Skeletal muscle satellite cell (primary cell): ENCODE data around the gene CDKL1.
"Not testable (repeated sequence)": the region's sequence is repeated elsewhere in the genome, so short reads cannot be mapped to it uniquely, and the experiment has no call there.

Experiments
- H3K27me3 ChIP-seq: 2 replicates; pipeline ENCODE4 v1.7.0; 2013; ENCODE audit warnings: low read length; ENCODE audit not compliant: control insufficient read depth, insufficient read depth
- H3K36me3 ChIP-seq: 2 replicates; pipeline ENCODE4 v1.7.0; 2013; ENCODE audit warnings: mild to moderate bottlenecking, control low read depth, low read length; ENCODE audit not compliant: insufficient read depth
- H3K4me1 ChIP-seq: 2 replicates; pipeline ENCODE4 v1.7.0; 2013; ENCODE audit warnings: low read length; ENCODE audit not compliant: control insufficient read depth, insufficient read depth
- H3K4me2 ChIP-seq: 2 replicates; pipeline ENCODE4 v1.7.0; 2013; ENCODE audit warnings: mild to moderate bottlenecking, low read length
- H3K4me3 ChIP-seq: 2 replicates; pipeline ENCODE4 v1.7.0; 2013; ENCODE audit warnings: low read length
- H3K9ac ChIP-seq: 2 replicates; pipeline ENCODE4 v1.7.0; 2013; ENCODE audit warnings: mild to moderate bottlenecking, low read depth, low read length, moderate library complexity
- H3K9me3 ChIP-seq: replicated peaks from 2 replicates; pipeline ENCODE4 v1.7.0; 2013; ENCODE audit warnings: mild to moderate bottlenecking, control low read depth, low read length

Gene CDKL1

GRCh38 chr14:50319721-50320120, 77.0 kb downstream of the CDKL1 start:
- H3K36me3 ChIP-seq = no peaks in the 10 kb centered on the region
- H3K4me1 ChIP-seq = peaks cover 20% of the 10 kb centered on the region
- H3K4me2 ChIP-seq = no peak overlapping the region
- H3K27me3 ChIP-seq = no peaks in the 10 kb centered on the region
- no peak overlapping the region for H3K4me3 ChIP-seq
- H3K9me3 ChIP-seq = no peaks in the 10 kb centered on the region
- H3K9ac ChIP-seq = no peak overlapping the region

GRCh38 chr14:50319293-50319692, 77.4 kb downstream of the CDKL1 start:
- no peaks in the 10 kb centered on the region for H3K9me3 ChIP-seq
- no peaks in the 10 kb centered on the region for H3K27me3 ChIP-seq
- no peak overlapping the region for H3K9ac ChIP-seq
- no peaks in the 10 kb centered on the region for H3K36me3 ChIP-seq
- no peak overlapping the region for H3K4me2 ChIP-seq
- H3K4me1 ChIP-seq = peaks cover 20% of the 10 kb centered on the region
- H3K4me3 ChIP-seq = no peak overlapping the region

GRCh38 chr14:50318031-50318626, 78.6 kb downstream of the CDKL1 start:
- Histone ChIP-seq H3K27me3 (no peaks in the 10 kb centered on the region), H3K36me3 (no peaks in the 10 kb centered on the region), H3K4me1 (peaks cover 23% of the 10 kb centered on the region), H3K9me3 (no peaks in the 10 kb centered on the region), H3K9ac (no peak overlapping the region), H3K4me3 (no peak overlapping the region), H3K4me2 (no peak overlapping the region)

- H3K9me3 ChIP-seq, H3K27me3 ChIP-seq, H3K36me3 ChIP-seq, H3K9ac ChIP-seq, H3K4me2 ChIP-seq, H3K4me3 ChIP-seq: not testable (repeated sequence)
- peaks cover 13% of the 10 kb centered on the region for H3K4me1 ChIP-seq
Measured at GRCh38 chr14:50314098-50314497, 82.6 kb downstream of the CDKL1 start.

- H3K27me3 ChIP-seq = no peaks in the 10 kb centered on the region
- peaks cover 12% of the 10 kb centered on the region for H3K4me1 ChIP-seq
- no peaks in the 10 kb centered on the region for H3K36me3 ChIP-seq
- no peaks in the 10 kb centered on the region for H3K9me3 ChIP-seq
- peak overlapping the region; percentile 87 for H3K9ac ChIP-seq
- peak overlapping the region; percentile 91 for H3K4me3 ChIP-seq
- peak overlapping the region; percentile 90 for H3K4me2 ChIP-seq
Measured at GRCh38 chr14:50312734-50313054, 84.0 kb downstream of the CDKL1 start.

GRCh38 chr14:50311972-50312733, 84.5 kb downstream of the CDKL1 start, which contains the start of the genes DMAC2L and L2HGDH:
DMAC2L (plus strand) TSS chr14:50312324; CDS start chr14:50321488, 9,164 bp downstream.
L2HGDH (minus strand) TSS chr14:50312229; CDS start chr14:50312150, 79 bp downstream.
- Histone ChIP-seq H3K27me3 (no peaks in the 10 kb centered on the region), H3K4me2 (peak within 1 kb of the TSS; percentile 90), H3K4me1 (peaks cover 12% of the 10 kb centered on the region), H3K36me3 (no peaks in the 10 kb centered on the region), H3K9ac (peak within 1 kb of the TSS; percentile 87), H3K4me3 (peak within 1 kb of the TSS; percentile 91), H3K9me3 (no peaks in the 10 kb centered on the region)

DNA sequence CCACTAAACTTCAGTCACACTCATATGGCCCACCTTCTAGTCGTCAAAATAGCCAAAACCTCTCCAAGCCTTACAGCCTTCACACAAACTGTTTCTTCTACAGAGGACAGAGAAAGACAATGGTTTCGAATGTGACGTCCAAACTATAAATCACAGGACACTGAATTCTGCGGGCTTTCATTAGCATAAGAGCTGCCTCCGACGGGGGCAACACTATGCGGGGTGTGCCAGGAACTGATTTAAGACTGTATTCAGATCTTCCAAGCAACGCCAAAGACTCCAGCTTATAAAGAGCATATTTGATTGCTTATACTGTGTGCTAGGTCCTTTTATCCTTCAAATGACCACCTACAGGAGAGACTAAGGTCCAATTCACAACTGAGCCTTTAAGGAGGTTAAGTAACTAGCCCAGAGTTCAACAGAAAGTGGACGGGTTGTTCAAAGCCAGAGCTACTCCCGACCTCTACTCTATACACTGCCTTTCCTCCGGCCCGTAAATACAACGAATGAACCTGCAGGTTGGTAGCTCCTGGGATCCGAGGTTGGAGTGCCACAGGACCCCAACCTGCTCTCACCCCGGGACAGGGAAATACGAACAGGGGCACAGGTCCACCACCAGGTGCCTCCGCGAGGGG, 85.2 kb downstream of the CDKL1 start:
- Histone ChIP-seq H3K4me3 (peak overlapping the region; percentile 91), H3K27me3 (no peaks in the 10 kb centered on the region), H3K4me1 (peaks cover 12% of the 10 kb centered on the region), H3K36me3 (no peaks in the 10 kb centered on the region), H3K9me3 (no peaks in the 10 kb centered on the region), H3K9ac (peak overlapping the region; percentile 87), H3K4me2 (peak overlapping the region; percentile 90)

DNA sequence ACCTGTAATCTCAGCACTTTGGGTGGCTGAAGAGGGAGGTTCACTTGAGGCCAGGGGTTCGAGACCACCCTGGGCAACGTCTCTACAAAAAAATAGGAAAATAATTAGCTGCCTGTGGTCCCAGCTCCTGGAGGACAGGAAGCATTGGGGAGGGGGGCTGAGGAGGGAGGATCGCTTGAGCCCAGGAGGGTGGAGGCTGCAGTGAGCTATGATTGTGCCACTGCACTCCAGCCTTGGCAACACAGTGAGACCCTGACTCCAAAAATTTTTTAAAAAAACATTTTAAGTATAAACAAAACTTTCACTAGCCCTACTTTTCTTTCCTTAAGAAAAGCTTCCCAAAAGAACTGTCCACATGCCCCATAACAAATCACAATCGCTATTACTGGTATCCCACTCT, 86.2 kb downstream of the CDKL1 start:
- no peak overlapping the region for H3K4me2 ChIP-seq
- H3K9me3 ChIP-seq = no peaks in the 10 kb centered on the region
- no peak overlapping the region for H3K9ac ChIP-seq
- H3K4me3 ChIP-seq = no peak overlapping the region
- H3K4me1 ChIP-seq = peaks cover 12% of the 10 kb centered on the region
- H3K36me3 ChIP-seq = no peaks in the 10 kb centered on the region
- H3K27me3 ChIP-seq = no peaks in the 10 kb centered on the region

DNA sequence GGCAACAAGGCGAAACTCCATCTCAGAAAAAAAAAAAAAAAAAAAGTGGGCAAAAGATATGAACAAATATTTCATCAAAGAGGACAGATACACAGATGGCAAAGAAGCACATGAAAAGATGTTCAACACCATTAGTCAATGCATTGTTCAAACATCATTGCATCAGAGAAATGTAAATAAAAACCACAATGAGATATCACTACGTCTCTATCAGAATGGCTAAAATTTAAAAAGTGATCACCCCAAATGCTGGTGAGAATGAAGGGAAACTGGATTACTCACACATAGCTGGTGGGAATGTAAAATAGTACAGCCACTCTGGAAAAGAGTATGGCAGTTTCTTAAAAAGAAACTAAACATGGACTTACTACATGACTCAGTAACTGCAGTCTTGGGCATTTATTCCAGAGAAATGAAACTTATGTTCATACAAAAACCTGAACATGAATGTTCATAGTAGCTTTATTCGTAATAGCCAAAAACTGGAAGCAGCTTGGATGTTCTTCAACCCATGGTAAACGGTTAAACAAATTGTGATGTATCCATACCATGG, 88.2 kb downstream of the CDKL1 start:
- no peak overlapping the region for H3K9ac ChIP-seq
- no peaks in the 10 kb centered on the region for H3K27me3 ChIP-seq
- no peak overlapping the region for H3K4me2 ChIP-seq
- H3K4me1 ChIP-seq = peaks cover 12% of the 10 kb centered on the region
- no peaks in the 10 kb centered on the region for H3K9me3 ChIP-seq
- H3K4me3 ChIP-seq = no peak overlapping the region
- no peaks in the 10 kb centered on the region for H3K36me3 ChIP-seq

DNA sequence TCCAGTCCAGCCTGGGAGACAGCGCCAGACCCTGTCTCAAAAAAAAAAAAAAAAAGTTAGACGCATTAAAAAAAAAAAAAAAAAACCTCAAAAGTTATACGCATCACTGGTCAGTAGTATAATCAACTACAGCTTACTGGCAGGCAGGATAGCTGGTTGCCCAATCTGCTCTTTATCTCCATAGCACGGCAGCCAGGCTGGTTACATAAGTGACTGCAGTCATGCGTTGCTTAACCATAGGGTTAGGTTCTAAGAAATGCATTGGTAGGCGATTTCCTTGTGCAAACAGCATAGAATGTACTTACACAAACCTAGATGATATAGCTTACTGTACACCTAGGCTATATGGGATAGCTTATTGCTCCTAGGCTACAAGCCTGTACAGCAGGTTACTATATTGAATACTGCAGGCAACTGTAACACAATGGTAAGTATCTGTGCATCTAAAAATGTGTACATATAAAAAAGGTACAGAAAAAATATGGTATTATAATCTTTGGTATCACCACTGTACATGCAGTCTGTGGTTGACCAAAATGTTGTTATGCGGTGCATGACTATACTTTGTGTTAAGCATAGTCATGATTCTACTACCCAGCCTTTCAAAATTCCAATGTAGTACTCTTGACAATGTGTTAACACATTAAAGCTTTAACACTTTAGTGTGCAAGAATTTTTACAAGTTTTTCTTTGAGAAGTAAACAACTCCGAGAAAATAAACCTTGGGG, 92.8 kb downstream of the CDKL1 start:
- Histone ChIP-seq H3K9me3 (no peaks in the 10 kb centered on the region), H3K9ac (no peak overlapping the region), H3K27me3 (no peaks in the 10 kb centered on the region), H3K4me3 (no peak overlapping the region), H3K4me1 (no peaks in the 10 kb centered on the region), H3K4me2 (no peak overlapping the region), H3K36me3 (no peaks in the 10 kb centered on the region)

DNA sequence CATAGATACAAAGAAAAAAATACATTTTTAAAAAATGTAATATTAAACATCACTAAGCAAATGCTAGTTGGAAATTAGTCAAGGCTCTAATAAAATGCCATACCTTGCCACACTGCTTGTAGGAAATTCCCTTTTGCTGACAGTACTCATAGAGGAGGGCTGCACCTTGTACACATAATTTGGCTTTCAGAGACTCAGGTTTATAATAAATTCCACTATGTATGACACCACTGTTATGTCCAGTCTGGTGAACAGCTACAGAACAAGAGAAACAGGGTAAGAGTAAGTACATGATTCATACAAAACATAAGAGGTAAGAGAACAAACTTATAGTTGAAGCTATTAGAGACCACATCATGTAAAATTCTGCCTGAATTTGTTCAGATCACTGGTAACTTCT, 94.8 kb downstream of the CDKL1 start:
- H3K4me3 ChIP-seq = no peak overlapping the region
- H3K36me3 ChIP-seq = no peaks in the 10 kb centered on the region
- no peak overlapping the region for H3K4me2 ChIP-seq
- H3K27me3 ChIP-seq = no peaks in the 10 kb centered on the region
- no peak overlapping the region for H3K9ac ChIP-seq
- H3K4me1 ChIP-seq = no peaks in the 10 kb centered on the region
- H3K9me3 ChIP-seq = no peaks in the 10 kb centered on the region
